ENCODE data around the gene PRDM15. TPM values are rescaled to one million over a fixed set of nuclear protein-coding genes. Genes with fewer than 3 reads are reported as not detected.

Gene PRDM15
- polyA plus RNA-seq, 3 donors from 2014 or later: 1.3 to 3.5 TPM; not detected in 1

GRCh38 chr21:41751611-41752011 lies 127.5 kb downstream of the PRDM15 start:
- H3K9me3 Mint-ChIP-seq: no peaks in the 10 kb centered on the region
- H3K36me3 Mint-ChIP-seq: no peaks in the 10 kb centered on the region
- no peak overlapping the region for H3K27ac Mint-ChIP-seq
- peaks cover 0 to 4% (median 2%) of the 10 kb centered on the region in 3 donors for H3K27me3 Mint-ChIP-seq (ENCODE audit: low read depth in 3 of 3)
- no peak for DNase-seq
- no peak overlapping the region for H3K4me3 Mint-ChIP-seq
- no peaks in the 10 kb centered on the region for H3K4me1 Mint-ChIP-seq

DNA sequence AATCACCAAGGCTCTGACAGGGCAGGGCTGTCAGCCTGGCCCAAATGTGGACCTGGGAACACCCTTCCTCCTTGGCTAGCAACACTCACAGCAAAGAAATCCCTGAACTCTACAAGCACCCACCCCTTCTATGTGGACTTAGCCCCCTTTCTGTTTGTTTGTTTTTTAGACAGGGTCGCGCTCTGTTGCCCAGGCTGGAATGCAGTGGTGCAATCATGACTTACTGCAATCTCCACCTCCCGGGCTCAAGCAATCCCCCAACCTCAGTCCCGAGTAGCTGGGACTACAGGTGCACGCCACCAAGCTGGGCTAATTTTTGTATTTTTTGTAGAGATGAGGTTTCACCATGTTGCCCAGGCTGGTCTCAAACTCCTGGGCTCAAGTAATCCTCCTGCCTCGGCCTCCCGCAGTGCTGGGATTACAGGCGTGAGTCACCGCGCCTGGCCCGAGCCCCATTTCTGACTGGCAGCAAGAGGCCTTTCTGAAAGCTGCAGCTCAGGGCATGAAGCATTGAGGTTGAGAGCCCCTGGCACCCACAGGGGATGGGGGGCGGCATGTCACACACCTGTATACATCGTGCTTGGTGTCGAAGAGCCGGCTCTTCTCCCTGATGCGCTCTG lies 128.5 kb downstream of the PRDM15 start:
- Mint-ChIP-seq H3K36me3 (no peaks in the 10 kb centered on the region), H3K27me3 (ENCODE audit: low read depth in 3 of 3) (peaks cover 0 to 2% (median 2%) of the 10 kb centered on the region in 3 donors), H3K4me3 (no peak overlapping the region), H3K27ac (no peak overlapping the region), H3K4me1 (no peaks in the 10 kb centered on the region), H3K9me3 (no peaks in the 10 kb centered on the region)
- no peak for DNase-seq

GRCh38 chr21:41750051-41750450 lies 129.1 kb downstream of the PRDM15 start:
- no peak for DNase-seq
- H3K4me1 Mint-ChIP-seq: no peaks in the 10 kb centered on the region
- H3K27ac Mint-ChIP-seq: no peak overlapping the region
- H3K9me3 Mint-ChIP-seq: no peaks in the 10 kb centered on the region
- H3K4me3 Mint-ChIP-seq: no peak overlapping the region
- no peaks in the 10 kb centered on the region for H3K36me3 Mint-ChIP-seq
- H3K27me3 Mint-ChIP-seq (ENCODE audit: low read depth in 3 of 3): peaks cover 0 to 2% (median 2%) of the 10 kb centered on the region in 3 donors

GRCh38 chr21:41749286-41749685 lies 129.9 kb downstream of the PRDM15 start:
- Mint-ChIP-seq H3K9me3 (no peaks in the 10 kb centered on the region), H3K27me3 (ENCODE audit: low read depth in 3 of 3) (peaks cover 0 to 2% (median 2%) of the 10 kb centered on the region in 3 donors), H3K4me1 (no peaks in the 10 kb centered on the region), H3K27ac (no peak overlapping the region), H3K36me3 (no peaks in the 10 kb centered on the region), H3K4me3 (no peak overlapping the region)
- no peak for DNase-seq

Other genes starting within 250 kb of the PRDM15 start
- gene RIPK4, start 112.3 kb downstream of the PRDM15 start, polyA plus RNA-seq: not detected
- 1 to 10 TPM in 2 of 3 donors, not detected in 1; 2.1 TPM for gene C2CD2, start 74.7 kb upstream of the PRDM15 start, polyA plus RNA-seq
- 1 to 10 TPM; 1.3 to 4.1 (median 2.2) TPM for gene ZBTB21, start 131.0 kb upstream of the PRDM15 start, polyA plus RNA-seq
- not detected for gene UMODL1, start 192.0 kb upstream of the PRDM15 start, polyA plus RNA-seq